ENCODE data around the gene SENP8. TPM values are rescaled to one million over a fixed set of nuclear protein-coding genes. Genes with fewer than 3 reads are reported as not detected.
A peak's percentile ranks its signal among the peaks of the same experiment; 100 is the strongest.

SENP8 gene
- total RNA-seq, 2 donors from 2014 or later: 1.9 to 3.3 TPM

DNA sequence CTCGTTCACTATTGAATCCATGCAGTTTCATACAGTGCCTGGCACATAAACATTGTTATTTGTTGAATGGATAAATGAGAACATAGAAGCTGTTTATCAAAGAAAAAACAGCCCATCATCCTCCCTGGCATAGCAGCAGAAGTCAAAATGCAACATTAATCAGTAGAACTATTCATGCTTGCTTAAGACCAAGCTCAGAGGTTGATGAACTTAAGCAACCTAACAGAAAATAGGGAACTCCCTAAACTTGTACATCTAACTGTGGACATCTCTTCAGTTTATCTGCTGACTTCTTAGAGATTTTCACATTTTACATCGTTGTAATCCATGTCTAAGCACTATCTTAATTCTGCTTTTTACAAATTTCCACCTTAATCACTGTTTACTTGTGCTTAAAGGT is 29.2 kb downstream of the SENP8 start:
- no peaks in the 10 kb centered on the region for H3K4me1 ChIP-seq
- no peaks in the 10 kb centered on the region for H3K27me3 ChIP-seq
- H3K27ac ChIP-seq: no peak overlapping the region
- no peaks in the 10 kb centered on the region for H3K9me3 ChIP-seq
- TF ChIP-seq, protein P1, sequence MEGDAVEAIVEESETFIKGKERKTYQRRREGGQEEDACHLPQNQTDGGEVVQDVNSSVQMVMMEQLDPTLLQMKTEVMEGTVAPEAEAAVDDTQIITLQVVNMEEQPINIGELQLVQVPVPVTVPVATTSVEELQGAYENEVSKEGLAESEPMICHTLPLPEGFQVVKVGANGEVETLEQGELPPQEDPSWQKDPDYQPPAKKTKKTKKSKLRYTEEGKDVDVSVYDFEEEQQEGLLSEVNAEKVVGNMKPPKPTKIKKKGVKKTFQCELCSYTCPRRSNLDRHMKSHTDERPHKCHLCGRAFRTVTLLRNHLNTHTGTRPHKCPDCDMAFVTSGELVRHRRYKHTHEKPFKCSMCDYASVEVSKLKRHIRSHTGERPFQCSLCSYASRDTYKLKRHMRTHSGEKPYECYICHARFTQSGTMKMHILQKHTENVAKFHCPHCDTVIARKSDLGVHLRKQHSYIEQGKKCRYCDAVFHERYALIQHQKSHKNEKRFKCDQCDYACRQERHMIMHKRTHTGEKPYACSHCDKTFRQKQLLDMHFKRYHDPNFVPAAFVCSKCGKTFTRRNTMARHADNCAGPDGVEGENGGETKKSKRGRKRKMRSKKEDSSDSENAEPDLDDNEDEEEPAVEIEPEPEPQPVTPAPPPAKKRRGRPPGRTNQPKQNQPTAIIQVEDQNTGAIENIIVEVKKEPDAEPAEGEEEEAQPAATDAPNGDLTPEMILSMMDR (IDR thresholded peaks at IDR 0.05): no peak
- no peak for DNase-seq (ENCODE audit: low spot score)
- no peaks in the 10 kb centered on the region for H3K36me3 ChIP-seq
- H3K4me3 ChIP-seq: no peak overlapping the region

DNA sequence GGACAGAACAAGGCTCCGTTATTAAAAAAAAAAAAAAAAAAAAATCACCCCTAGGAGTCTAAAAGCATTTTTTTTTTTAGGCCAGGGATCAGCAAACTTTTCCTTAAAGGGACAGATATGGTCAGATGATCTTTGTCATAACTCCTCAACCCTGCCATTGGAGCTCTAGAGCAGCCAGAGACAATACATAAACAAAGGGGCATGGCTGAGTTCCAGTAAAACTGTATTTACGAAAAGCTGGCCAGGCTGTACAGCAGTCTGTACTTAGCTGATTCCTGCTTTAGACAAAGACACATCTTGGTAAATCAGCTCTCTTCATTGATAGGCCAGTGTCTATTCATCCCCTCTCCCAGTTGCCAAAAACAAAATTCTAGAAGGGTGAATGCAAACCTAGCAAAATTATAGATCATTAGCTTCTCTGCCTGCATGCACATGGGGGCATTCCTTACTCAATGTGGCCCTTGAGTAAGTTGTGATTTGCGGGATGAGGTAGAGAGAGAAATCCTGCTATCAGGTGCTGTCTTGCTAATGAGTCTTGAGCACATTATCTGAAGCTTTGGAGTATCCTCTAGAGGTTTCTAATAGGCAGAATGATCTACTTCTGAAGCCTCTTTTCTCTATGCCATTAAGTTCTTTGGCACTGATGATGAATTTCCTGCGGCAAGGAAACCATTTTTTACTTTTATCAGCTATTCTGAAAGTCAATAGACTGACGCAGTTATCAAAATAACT is 35.2 kb downstream of the SENP8 start:
- Histone ChIP-seq H3K4me3 (no peak overlapping the region), H3K4me1 (peaks cover 0 to 9% of the 10 kb centered on the region in 2 donors), H3K9me3 (no peaks in the 10 kb centered on the region), H3K36me3 (no peaks in the 10 kb centered on the region), H3K27me3 (no peaks in the 10 kb centered on the region), H3K27ac (no peak overlapping the region)
- DNase-seq (ENCODE audit: low spot score): no peak
- TF ChIP-seq, protein P1 (IDR thresholded peaks at IDR 0.05): no peak

DNA sequence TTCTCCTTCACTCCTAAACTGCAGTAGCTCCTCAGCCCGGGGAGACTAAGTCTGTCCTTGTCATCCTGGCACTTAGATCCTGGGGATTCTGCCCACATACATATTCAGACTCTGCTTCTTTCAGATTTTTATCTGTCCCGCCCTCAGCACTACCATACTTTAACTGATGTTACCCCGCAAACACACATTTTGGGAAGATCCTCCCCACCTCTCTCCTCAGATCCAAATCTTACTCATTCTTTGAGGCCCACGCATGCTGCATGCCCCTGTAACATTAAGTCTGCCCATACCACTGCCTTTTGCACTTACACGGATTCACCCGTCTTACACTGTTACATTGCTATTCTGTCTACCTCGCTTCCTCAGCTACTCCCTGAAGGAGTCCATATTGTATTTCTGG is 36.1 kb downstream of the SENP8 start:
- DNase-seq (ENCODE audit: low spot score): no peak
- H3K27me3 ChIP-seq: no peaks in the 10 kb centered on the region
- no peak overlapping the region for H3K4me3 ChIP-seq
- peaks cover 0 to 9% of the 10 kb centered on the region in 2 donors for H3K4me1 ChIP-seq
- H3K36me3 ChIP-seq: no peaks in the 10 kb centered on the region
- TF ChIP-seq, protein P1 (IDR thresholded peaks at IDR 0.05): no peak
- H3K9me3 ChIP-seq: no peaks in the 10 kb centered on the region
- H3K27ac ChIP-seq: no peak overlapping the region

DNA sequence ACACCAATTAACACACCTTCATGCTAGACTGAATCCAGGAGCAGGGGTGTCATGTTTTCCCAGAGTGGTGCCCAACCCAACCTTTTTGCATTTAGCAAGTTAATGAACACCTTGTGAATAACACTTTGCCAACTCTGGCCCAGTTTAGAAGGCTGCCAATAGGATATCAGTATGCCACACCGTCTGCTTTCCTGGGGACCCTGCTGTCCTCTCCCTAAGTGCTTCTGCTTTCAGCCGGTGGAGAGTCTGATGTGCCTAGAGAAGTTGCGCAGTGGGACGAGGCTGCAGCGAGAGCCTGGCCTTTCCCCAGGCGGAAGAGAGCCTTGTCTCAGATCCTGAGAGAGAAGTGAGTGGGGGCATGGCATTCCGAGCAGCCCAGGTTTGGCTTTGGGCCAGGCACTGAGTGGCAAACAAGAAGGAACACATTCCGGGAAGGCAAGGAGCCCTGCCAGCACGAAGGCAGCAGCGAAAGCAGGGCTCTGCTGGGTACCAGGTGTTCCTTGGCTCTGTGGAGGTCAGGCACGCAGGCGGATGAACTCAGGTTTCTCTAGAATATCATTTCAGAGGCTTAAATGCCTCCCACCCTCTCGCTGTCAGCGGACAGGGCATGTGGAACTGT is 36.9 kb downstream of the SENP8 start:
- DNase-seq (ENCODE audit: low spot score): peak; percentile 66
- Histone ChIP-seq H3K9me3 (no peaks in the 10 kb centered on the region), H3K27me3 (no peaks in the 10 kb centered on the region), H3K27ac (peak overlapping the region; percentile 58), H3K4me3 (peak overlapping the region; percentile 32 to 55), H3K36me3 (no peaks in the 10 kb centered on the region), H3K4me1 (peaks cover 0 to 9% of the 10 kb centered on the region in 2 donors)
- TF ChIP-seq, protein P1 (IDR thresholded peaks at IDR 0.05): no peak

DNA sequence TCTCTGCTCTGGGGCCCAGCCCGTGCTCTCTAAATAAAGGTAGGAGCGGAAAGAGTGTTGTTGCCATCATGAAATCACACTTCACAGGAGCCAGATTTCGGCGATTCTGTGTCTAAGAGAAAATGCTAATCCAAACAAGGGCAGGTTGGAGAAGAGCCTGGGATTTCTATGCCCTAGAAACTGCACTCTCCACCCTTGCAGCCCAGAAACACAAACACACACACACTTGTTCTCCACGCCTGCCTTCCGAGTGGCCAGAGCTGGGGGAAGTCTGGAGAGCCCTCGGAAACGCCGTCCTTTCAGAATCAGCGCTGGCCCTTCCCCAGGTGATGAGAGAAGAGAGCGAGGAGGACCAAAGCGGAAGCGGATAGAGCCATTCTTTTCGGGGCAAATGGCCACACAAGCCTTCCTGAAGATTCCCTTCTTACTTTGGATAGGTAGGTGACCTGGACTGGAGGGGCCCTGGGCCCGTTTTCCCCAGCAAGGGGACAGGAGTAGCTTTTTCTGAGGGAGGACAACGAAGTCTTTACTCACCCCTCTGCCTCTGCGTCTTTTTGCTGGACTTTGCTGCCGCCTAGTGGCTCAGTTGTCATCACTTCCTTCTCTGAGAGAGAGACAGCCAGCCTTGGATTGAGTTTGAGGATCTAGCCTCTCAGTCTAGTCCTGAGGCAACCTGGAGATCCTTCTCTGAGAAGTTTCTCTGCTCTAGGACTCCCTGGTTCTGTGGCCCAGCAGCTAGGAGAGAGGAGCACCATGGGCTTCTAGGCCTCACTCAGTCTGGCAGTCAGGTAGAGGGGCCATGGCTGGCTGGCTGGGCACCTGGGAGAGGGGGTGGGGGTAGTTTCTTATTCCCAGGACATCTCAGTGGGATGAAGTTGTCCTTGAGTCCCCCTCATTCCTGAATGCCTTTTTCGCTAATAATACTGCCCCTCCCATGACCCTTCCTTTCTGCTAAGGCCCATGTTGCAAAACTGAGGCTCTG is 37.7 kb downstream of the SENP8 start:
- H3K27me3 ChIP-seq: no peaks in the 10 kb centered on the region
- H3K9me3 ChIP-seq: no peaks in the 10 kb centered on the region
- TF ChIP-seq, protein P1 (IDR thresholded peaks at IDR 0.05): peak; percentile 62 to 86
- DNase-seq (ENCODE audit: low spot score): peak; percentile 85
- peaks cover 0 to 9% of the 10 kb centered on the region in 2 donors for H3K4me1 ChIP-seq
- H3K36me3 ChIP-seq: no peaks in the 10 kb centered on the region
- H3K4me3 ChIP-seq: peak overlapping the region; percentile 32 to 55
- peak overlapping the region; percentile 58 for H3K27ac ChIP-seq
